Activated CD8-positive, alpha-beta T cell treated with anti-CD3 and anti-CD28 coated beads, Interleukin-2, amount 10 ng/mL, durations not matched to agents 7 days and 5 days (primary cell): ENCODE data around the gene CD2. TPM values are rescaled to one million over a fixed set of nuclear protein-coding genes. Genes with fewer than 3 reads are reported as not detected.
"Not testable (repeated sequence)": the region's sequence is repeated elsewhere in the genome, so short reads cannot be mapped to it uniquely, and the experiment has no call there.

ENCODE experiments used
- ATAC-seq: fragments of 150-1000 bp; cut with Tn5 transposase; one replicate; pipeline ENCODE4 v1.10.0; 2021; ENCODE audit warnings: moderate library complexity
- CTCF ChIA-PET: fragments of 350-600 bp; sonication (Branson Sonifier 250); formaldehyde crosslinking; loops from one replicate; lab custom pipeline; 2021; ENCODE audit warnings: antibody characterized with exemption; lab: Charles Lee
- POLR2A ChIA-PET: fragments of 350-600 bp; sonication (Branson Sonifier 250); formaldehyde crosslinking; loops from one replicate; lab custom pipeline; 2021; ENCODE audit warnings: antibody characterized with exemption; lab: Charles Lee
- DNase-seq: peaks from one replicate; pipeline ENCODE4 v3.0.0-alpha.2; 2020
- H3K27ac Mint-ChIP-seq: one replicate; pipeline ENCODE4 v1.8.0; 2021; ENCODE audit warnings: mild to moderate bottlenecking, mixed read lengths
- H3K27me3 Mint-ChIP-seq: one replicate; pipeline ENCODE4 v1.8.0; 2021; ENCODE audit warnings: low read depth, mixed read lengths
- H3K36me3 Mint-ChIP-seq: one replicate; pipeline ENCODE4 v1.8.0; 2021; ENCODE audit warnings: low read depth, mixed read lengths
- H3K4me1 Mint-ChIP-seq: one replicate; pipeline ENCODE4 v1.8.0; 2021; ENCODE audit warnings: low read depth, mixed read lengths
- H3K4me3 Mint-ChIP-seq: one replicate; pipeline ENCODE4 v1.8.0; 2021; ENCODE audit warnings: mild to moderate bottlenecking, mixed read lengths
- H3K9me3 Mint-ChIP-seq: one replicate; pipeline ENCODE4 v1.8.0; 2022; ENCODE audit warnings: mixed read lengths; ENCODE audit not compliant: insufficient read depth
- total RNA-seq, 2 experiments: library from RNA; stranded (reverse); gene quantifications; one replicate each; pipeline ENCODE4 v1.2.3, GENCODE V29; 2021

Gene CD2
- total RNA-seq, 2 experiments from 2014 or later: 186 to 189 TPM

DNA sequence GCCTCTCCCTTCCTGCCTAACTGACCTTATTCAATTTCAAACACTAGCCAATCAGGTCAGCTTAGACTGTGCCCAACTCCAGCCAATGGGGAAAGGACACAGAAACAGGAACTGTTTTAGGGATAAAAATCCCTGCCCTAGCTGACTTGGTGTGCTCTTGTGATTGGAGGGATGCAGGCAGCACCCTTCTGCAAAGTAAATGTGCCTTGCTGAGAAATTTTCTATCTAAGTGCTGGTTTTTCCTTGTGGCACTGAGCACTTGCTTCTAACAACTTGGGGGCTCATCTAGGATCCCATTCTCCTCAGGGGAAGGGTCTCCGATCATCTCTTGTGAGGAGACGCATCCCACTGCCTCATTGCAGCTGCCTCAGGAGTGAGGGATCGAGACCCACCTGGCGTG is 10.7 kb upstream of the CD2 start:
- POLR2A ChIA-PET: interaction anchor here (8.0 kb wide), 1 partner anchor 17 kb away, joined by 548 read pairs; the partner anchor contains the start of gene CD2
- H3K4me1 Mint-ChIP-seq: peaks cover 38% of the 10 kb centered on the region
- CTCF ChIA-PET: no interaction called here
- peaks cover 72% of the 10 kb centered on the region for H3K36me3 Mint-ChIP-seq
- no peaks in the 10 kb centered on the region for H3K27me3 Mint-ChIP-seq
- no peak overlapping the region for H3K27ac Mint-ChIP-seq
- ATAC-seq (no peak), DNase-seq (no peak)
- peaks cover 49% of the 10 kb centered on the region for H3K9me3 Mint-ChIP-seq
- H3K4me3 Mint-ChIP-seq: no peak overlapping the region

DNA sequence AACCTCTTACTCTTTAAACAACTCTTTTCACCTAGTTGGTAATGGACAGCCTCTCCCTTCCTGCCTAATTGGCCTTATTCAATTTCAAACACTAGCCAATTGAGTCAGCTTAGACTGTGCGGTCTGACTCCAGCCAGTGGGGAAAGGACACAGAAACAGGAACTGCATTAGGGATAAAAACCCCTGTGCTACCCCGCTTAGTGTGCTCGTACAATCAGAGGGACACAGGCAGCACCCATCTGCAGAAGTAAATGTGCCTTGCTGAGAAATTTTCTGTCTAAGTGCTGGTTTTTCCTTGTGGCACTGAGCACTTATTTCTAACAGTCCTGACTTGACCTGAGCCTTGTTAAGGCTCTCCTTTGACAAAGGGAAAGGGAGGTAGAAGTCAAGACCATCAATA is 6.0 kb upstream of the CD2 start:
- Mint-ChIP-seq H3K36me3 (peaks cover 70% of the 10 kb centered on the region), H3K27ac (no peak overlapping the region), H3K4me1 (peaks cover 39% of the 10 kb centered on the region), H3K9me3 (peaks cover 66% of the 10 kb centered on the region), H3K4me3 (no peak overlapping the region), H3K27me3 (no peaks in the 10 kb centered on the region)
- ChIA-PET POLR2A (interaction anchor here (1.2 to 24.5 kb wide), 5 partner anchors 8 to 22 kb away, joined by 4 to 548 read pairs (median 6); no protein-coding TSS in a partner anchor), CTCF (interaction anchor here (1.8 to 12.3 kb wide), 3 partner anchors 10 to 130 kb away, joined by 5 to 176 read pairs (median 129); no protein-coding TSS in a partner anchor)
- DNase-seq (no peak), ATAC-seq (no peak)

GRCh38 chr1:116751146-116751545 is 3.1 kb upstream of the CD2 start:
- peak overlapping the region; percentile 91 for H3K27ac Mint-ChIP-seq
- H3K4me1 Mint-ChIP-seq: peaks cover 41% of the 10 kb centered on the region
- POLR2A ChIA-PET: interaction anchor here (0.6 to 24.5 kb wide), 7 partner anchors 11 to 903 kb away, joined by 3 to 548 read pairs (median 4); no protein-coding TSS in a partner anchor
- H3K27me3 Mint-ChIP-seq: no peaks in the 10 kb centered on the region
- DNase-seq (peak; percentile 43), ATAC-seq (peak; percentile 29)
- peaks cover 64% of the 10 kb centered on the region for H3K36me3 Mint-ChIP-seq
- CTCF ChIA-PET: interaction anchor here (0.6 to 12.3 kb wide), 11 partner anchors 13 to 309 kb away, joined by 3 to 176 read pairs (median 4); partner anchors contain the start of gene TTF2
- H3K4me3 Mint-ChIP-seq: peak overlapping the region; percentile 69
- H3K9me3 Mint-ChIP-seq: peaks cover 39% of the 10 kb centered on the region

- H3K4me3 Mint-ChIP-seq: peak overlapping the region; percentile 69
Observed at GRCh38 chr1:116751621-116752020, 2.6 kb upstream of the CD2 start.

GRCh38 chr1:116753312-116753711 is 918 bp upstream of the CD2 start:
- POLR2A ChIA-PET: interaction anchor here (1.4 to 24.5 kb wide), 6 partner anchors 13 to 307 kb away, joined by 3 to 548 read pairs (median 34); partner anchors contain the start of gene TTF2
- DNase-seq: no peak
- no peak for ATAC-seq
- Mint-ChIP-seq H3K9me3 (peaks cover 19% of the 10 kb centered on the region), H3K27ac (peak overlapping the region; percentile 98), H3K36me3 (peaks cover 63% of the 10 kb centered on the region), H3K27me3 (no peaks in the 10 kb centered on the region), H3K4me1 (peaks cover 41% of the 10 kb centered on the region), H3K4me3 (peak overlapping the region; percentile 99)
- CTCF ChIA-PET: interaction anchor here (1.6 to 12.3 kb wide), 4 partner anchors 13 to 63 kb away, joined by 10 to 176 read pairs (median 71); no protein-coding TSS in a partner anchor

More at GRCh38 chr1:116751621-116752020, 2.6 kb upstream of the CD2 start:
- ChIA-PET CTCF (interaction anchor here (0.6 to 12.3 kb wide), 11 partner anchors 13 to 308 kb away, joined by 3 to 176 read pairs (median 4); partner anchors contain the start of gene TTF2), POLR2A (interaction anchor here (0.6 to 24.5 kb wide), 6 partner anchors 12 to 368 kb away, joined by 3 to 548 read pairs (median 6); no protein-coding TSS in a partner anchor)
- Mint-ChIP-seq H3K4me1 (peaks cover 41% of the 10 kb centered on the region), H3K36me3 (peaks cover 64% of the 10 kb centered on the region), H3K9me3 (peaks cover 34% of the 10 kb centered on the region), H3K27me3 (no peaks in the 10 kb centered on the region), H3K27ac (peak overlapping the region; percentile 91)
- ATAC-seq: no peak
- DNase-seq: no peak

GRCh38 chr1:116755066-116755465 is 836 bp downstream of the CD2 start:
- Mint-ChIP-seq H3K27ac (peak overlapping the region; percentile 98), H3K4me3 (peak overlapping the region; percentile 99), H3K4me1 (peaks cover 43% of the 10 kb centered on the region), H3K27me3 (no peaks in the 10 kb centered on the region), H3K36me3 (peaks cover 65% of the 10 kb centered on the region), H3K9me3 (peaks cover 3% of the 10 kb centered on the region)
- ChIA-PET POLR2A (interaction anchor here (0.6 to 24.5 kb wide), 12 partner anchors 10 to 305 kb away, joined by 3 to 548 read pairs (median 11); partner anchors contain the start of gene TTF2), CTCF (interaction anchor here (0.9 to 12.3 kb wide), 8 partner anchors 11 to 305 kb away, joined by 3 to 176 read pairs (median 6); partner anchors contain the start of gene TTF2)
- ATAC-seq: no peak
- DNase-seq: peak; percentile 33

DNA sequence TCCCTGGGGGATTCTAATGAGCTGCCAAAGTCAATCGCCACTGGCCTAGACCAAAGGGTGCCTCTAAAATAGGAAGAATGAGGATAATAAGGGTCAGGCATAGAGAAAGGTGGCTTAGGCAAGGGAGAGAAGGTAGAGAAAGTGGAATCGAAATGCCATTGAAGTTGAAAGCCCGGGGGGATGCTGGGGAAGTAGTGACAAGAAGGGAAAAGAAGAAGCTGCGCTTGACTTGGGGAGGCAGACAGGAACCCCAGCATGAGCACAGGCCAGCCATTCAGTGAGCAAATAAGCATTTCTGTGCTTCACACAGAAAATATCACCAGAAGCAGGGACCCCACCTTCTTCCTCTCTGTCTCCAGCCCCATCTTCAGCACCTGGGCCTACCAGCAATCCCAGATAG is 1.5 kb downstream of the CD2 start:
- ChIA-PET POLR2A (interaction anchor here (0.9 to 24.5 kb wide), 7 partner anchors 9 to 304 kb away, joined by 5 to 548 read pairs (median 26); partner anchors contain the start of gene TTF2), CTCF (interaction anchor here (0.9 to 12.3 kb wide), 4 partner anchors 10 to 305 kb away, joined by 3 to 176 read pairs (median 67); partner anchors contain the start of gene TTF2)
- peak overlapping the region; percentile 99 for H3K4me3 Mint-ChIP-seq
- DNase-seq: peak; percentile 44
- peaks cover 68% of the 10 kb centered on the region for H3K36me3 Mint-ChIP-seq
- H3K9me3 Mint-ChIP-seq: no peaks in the 10 kb centered on the region
- peaks cover 44% of the 10 kb centered on the region for H3K4me1 Mint-ChIP-seq
- peak overlapping the region; percentile 98 for H3K27ac Mint-ChIP-seq
- H3K27me3 Mint-ChIP-seq: no peaks in the 10 kb centered on the region
- peak; percentile 3 for ATAC-seq

DNA sequence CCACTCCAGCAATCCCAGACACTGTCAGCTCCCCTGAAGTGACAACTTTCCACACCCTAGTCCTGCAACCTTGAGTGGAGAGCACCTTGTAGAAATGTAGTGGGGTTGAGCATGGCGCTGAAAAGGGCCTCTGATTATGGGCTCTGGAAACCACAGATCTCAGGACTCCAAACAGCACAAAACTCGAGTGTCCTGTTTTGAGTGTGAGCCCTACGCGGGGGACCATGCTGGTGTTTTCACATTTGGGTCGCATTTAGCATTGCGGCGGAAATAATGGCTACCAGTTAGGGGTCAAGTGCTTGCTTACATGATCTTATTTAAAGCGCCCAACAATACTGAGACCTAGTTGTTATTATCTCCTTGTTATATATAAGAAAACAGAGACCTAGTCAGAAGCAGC is 1.9 kb downstream of the CD2 start:
- H3K36me3 Mint-ChIP-seq: peaks cover 70% of the 10 kb centered on the region
- H3K4me3 Mint-ChIP-seq: peak overlapping the region; percentile 99
- CTCF ChIA-PET: interaction anchor here (0.9 to 12.3 kb wide), 4 partner anchors 10 to 304 kb away, joined by 3 to 176 read pairs (median 67); partner anchors contain the start of gene TTF2
- ATAC-seq: peak; percentile 6
- H3K4me1 Mint-ChIP-seq: peaks cover 44% of the 10 kb centered on the region
- POLR2A ChIA-PET: interaction anchor here (0.9 to 24.5 kb wide), 7 partner anchors 9 to 304 kb away, joined by 5 to 548 read pairs (median 26); partner anchors contain the start of gene TTF2
- DNase-seq: peak; percentile 51
- not testable (repeated sequence) for H3K9me3 Mint-ChIP-seq, H3K27me3 Mint-ChIP-seq
- H3K27ac Mint-ChIP-seq: peak overlapping the region; percentile 98

DNA sequence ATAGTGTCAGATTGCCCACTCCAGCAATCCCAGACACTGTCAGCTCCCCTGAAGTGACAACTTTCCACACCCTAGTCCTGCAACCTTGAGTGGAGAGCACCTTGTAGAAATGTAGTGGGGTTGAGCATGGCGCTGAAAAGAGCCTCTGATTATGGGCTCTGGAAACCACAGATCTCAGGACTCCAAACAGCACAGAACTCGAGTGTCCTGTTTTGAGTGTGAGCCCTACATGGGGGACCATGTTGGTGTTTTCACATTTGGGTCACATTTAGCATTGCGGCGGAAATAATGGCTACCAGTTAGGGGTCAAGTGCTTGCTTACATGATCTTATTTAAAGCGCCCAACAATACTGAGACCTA is 4.2 kb downstream of the CD2 start:
- ChIA-PET CTCF (interaction anchor here (1.4 to 2.3 kb wide), 3 partner anchors 21 to 59 kb away, joined by 3 to 21 read pairs (median 4); no protein-coding TSS in a partner anchor), POLR2A (interaction anchor here (1.2 to 24.5 kb wide), 4 partner anchors 9 to 47 kb away, joined by 4 to 548 read pairs (median 192); no protein-coding TSS in a partner anchor)
- Mint-ChIP-seq H3K4me1 (peaks cover 49% of the 10 kb centered on the region), H3K27ac (peak overlapping the region; percentile 83), H3K4me3 (peak overlapping the region; percentile 99), H3K36me3 (peaks cover 89% of the 10 kb centered on the region)
- not testable (repeated sequence) for H3K27me3 Mint-ChIP-seq, H3K9me3 Mint-ChIP-seq
- ATAC-seq (peak; percentile 8), DNase-seq (peak; percentile 41)

GRCh38 chr1:116759636-116760035 is 5.4 kb downstream of the CD2 start:
- Mint-ChIP-seq H3K4me1 (peaks cover 54% of the 10 kb centered on the region), H3K36me3 (peaks cover 96% of the 10 kb centered on the region), H3K27ac (peak overlapping the region; percentile 83), H3K27me3 (no peaks in the 10 kb centered on the region), H3K9me3 (no peaks in the 10 kb centered on the region), H3K4me3 (peak overlapping the region; percentile 99)
- ATAC-seq (no peak), DNase-seq (peak; percentile 21)
- ChIA-PET POLR2A (interaction anchor here (1.0 to 24.5 kb wide), 8 partner anchors 6 to 300 kb away, joined by 3 to 548 read pairs (median 7); partner anchors contain the start of genes CD2 and TTF2), CTCF (interaction anchor here (0.7 to 2.3 kb wide), 5 partner anchors 22 to 185 kb away, joined by 3 to 21 read pairs (median 3); no protein-coding TSS in a partner anchor)

- ChIA-PET POLR2A (interaction anchor here (0.9 to 24.5 kb wide), 9 partner anchors 7 to 298 kb away, joined by 3 to 548 read pairs (median 93); partner anchors contain the start of genes CD2 and TTF2), CTCF (interaction anchor here (1.2 to 15.2 kb wide), 4 partner anchors 9 to 55 kb away, joined by 4 to 229 read pairs (median 174); no protein-coding TSS in a partner anchor)
- Mint-ChIP-seq H3K27me3 (no peaks in the 10 kb centered on the region), H3K4me1 (peaks cover 62% of the 10 kb centered on the region), H3K36me3 (peaks cover 96% of the 10 kb centered on the region), H3K9me3 (no peaks in the 10 kb centered on the region), H3K27ac (peak overlapping the region; percentile 99), H3K4me3 (peak overlapping the region; percentile 73)
- DNase-seq (peak; percentile 21), ATAC-seq (no peak)
Observed at GRCh38 chr1:116760487-116760886, 6.3 kb downstream of the CD2 start.
